Ascending aorta (tissue), 2 donors: ENCODE measurements around the gene PCYT1A. TPM values are rescaled to one million over a fixed set of nuclear protein-coding genes. Genes with fewer than 3 reads are reported as not detected.

Experiments used
- DNase-seq, 2 donors: peaks; one replicate each; pipeline ENCODE4 v3.0.0-alpha.2; 2019; ENCODE audit warnings: low spot score in 2 of 2
- H3K27ac ChIP-seq, 2 donors: fragments of 200-600 bp; sonication (generic); one replicate each; pipeline ENCODE4 v1.5.1; 2016 to 2017; ENCODE audit warnings: mild to moderate bottlenecking in 1 of 2
- H3K27me3 ChIP-seq: fragments of 200-600 bp; sonication (generic); one replicate; pipeline ENCODE4 v1.5.1; 2017
- H3K36me3 ChIP-seq, 2 donors: fragments of 200-600 bp; sonication (generic); one replicate each; pipeline ENCODE4 v1.5.1; 2016
- H3K4me1 ChIP-seq, 2 donors: fragments of 200-600 bp; sonication (generic); one replicate each; pipeline ENCODE4 v1.5.1; 2016 to 2017; ENCODE audit warnings: mild to moderate bottlenecking in 1 of 2
- H3K4me3 ChIP-seq, 2 donors: fragments of 200-600 bp; sonication (generic); one replicate each; pipeline ENCODE4 v1.5.1; 2016 to 2017; ENCODE audit warnings: mild to moderate bottlenecking in 1 of 2
- H3K9me3 ChIP-seq, 2 donors: fragments of 200-600 bp; sonication (generic); one replicate each; pipeline ENCODE4 v1.5.1; 2016
- intact Hi-C: fragments of 100-400 bp; cut with DNase I; formaldehyde crosslinking; loops from one replicate; pipeline ENCODE4 v1.15.1; 2023
- total RNA-seq: library from RNA; depleted of rRNA; stranded (reverse); fragments of >200 nt; gene quantifications from one replicate; pipeline ENCODE4 v1.1.0, GENCODE V29; 2016
- TF ChIP-seq, protein P1 (sequence below), 3 experiments: fragments of 200-600 bp in 2 of 3; fragments of 450-650 bp in 1 of 3; sonication (generic) in 2 of 3; IDR thresholded peaks; one replicate each; pipeline ENCODE4 v1.5.1; 2016 to 2019; ENCODE audit warnings: antibody characterized with exemption in 3 of 3, mild to moderate bottlenecking in 1 of 3, moderate library complexity in 1 of 3

The PCYT1A gene
- total RNA-seq, 1 donor from 2014 or later = 30.7 TPM

DNA sequence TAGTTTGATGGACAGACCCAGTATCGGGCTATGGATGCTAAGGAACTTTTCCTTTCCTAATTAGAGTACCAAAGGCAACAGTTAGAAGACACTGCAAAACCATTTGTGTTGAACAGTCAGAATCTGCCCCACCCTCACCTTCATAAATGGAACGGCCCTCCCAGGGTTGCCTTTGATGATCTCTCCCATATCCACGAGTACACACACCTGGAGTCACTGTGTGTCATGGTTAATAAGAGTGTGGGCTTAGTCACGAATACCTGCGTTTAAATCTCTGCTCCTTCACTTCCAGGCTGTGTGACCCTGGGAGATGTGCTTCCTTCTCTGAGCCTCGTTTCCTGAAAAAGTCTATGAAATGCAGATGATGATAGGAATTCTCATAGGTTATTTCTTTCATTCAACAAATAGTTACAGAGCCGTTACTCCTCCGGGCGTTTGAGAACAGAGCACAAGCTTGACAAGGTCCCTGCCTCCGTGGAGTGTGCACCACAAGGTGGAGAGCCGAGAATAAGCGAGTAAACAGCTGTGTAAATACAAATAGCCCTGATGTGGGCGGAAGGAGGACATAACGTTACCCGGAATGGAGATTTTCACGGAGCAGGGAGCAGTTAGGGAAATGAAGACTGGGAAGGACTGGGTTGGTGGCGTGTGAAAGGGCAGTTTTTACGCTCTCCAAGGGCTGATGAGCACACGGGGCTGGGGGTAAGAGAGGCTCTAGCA is 64.5 kb downstream of the PCYT1A start:
- Histone ChIP-seq H3K36me3 (no peaks in the 10 kb centered on the region), H3K9me3 (no peaks in the 10 kb centered on the region), H3K27ac (no peak overlapping the region), H3K4me1 (no peaks in the 10 kb centered on the region), H3K27me3 (no peaks in the 10 kb centered on the region), H3K4me3 (no peak overlapping the region)
- TF ChIP-seq, protein P1, sequence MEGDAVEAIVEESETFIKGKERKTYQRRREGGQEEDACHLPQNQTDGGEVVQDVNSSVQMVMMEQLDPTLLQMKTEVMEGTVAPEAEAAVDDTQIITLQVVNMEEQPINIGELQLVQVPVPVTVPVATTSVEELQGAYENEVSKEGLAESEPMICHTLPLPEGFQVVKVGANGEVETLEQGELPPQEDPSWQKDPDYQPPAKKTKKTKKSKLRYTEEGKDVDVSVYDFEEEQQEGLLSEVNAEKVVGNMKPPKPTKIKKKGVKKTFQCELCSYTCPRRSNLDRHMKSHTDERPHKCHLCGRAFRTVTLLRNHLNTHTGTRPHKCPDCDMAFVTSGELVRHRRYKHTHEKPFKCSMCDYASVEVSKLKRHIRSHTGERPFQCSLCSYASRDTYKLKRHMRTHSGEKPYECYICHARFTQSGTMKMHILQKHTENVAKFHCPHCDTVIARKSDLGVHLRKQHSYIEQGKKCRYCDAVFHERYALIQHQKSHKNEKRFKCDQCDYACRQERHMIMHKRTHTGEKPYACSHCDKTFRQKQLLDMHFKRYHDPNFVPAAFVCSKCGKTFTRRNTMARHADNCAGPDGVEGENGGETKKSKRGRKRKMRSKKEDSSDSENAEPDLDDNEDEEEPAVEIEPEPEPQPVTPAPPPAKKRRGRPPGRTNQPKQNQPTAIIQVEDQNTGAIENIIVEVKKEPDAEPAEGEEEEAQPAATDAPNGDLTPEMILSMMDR (IDR thresholded peaks at IDR 0.05) = no peak
- intact Hi-C loops = no loop called here
- no peak for DNase-seq

- no peaks in the 10 kb centered on the region for H3K4me1 ChIP-seq
- no peaks in the 10 kb centered on the region for H3K36me3 ChIP-seq
- H3K27ac ChIP-seq = no peak overlapping the region
- H3K9me3 ChIP-seq = no peaks in the 10 kb centered on the region
- H3K4me3 ChIP-seq = no peak overlapping the region
- H3K27me3 ChIP-seq = no peaks in the 10 kb centered on the region
- no peak for DNase-seq
- intact Hi-C loops = no loop called here
- TF ChIP-seq, protein P1 (IDR thresholded peaks at IDR 0.05) = no peak
These were observed 66.5 kb downstream of the PCYT1A start for GRCh38 chr3:196220991-196221390.

DNA sequence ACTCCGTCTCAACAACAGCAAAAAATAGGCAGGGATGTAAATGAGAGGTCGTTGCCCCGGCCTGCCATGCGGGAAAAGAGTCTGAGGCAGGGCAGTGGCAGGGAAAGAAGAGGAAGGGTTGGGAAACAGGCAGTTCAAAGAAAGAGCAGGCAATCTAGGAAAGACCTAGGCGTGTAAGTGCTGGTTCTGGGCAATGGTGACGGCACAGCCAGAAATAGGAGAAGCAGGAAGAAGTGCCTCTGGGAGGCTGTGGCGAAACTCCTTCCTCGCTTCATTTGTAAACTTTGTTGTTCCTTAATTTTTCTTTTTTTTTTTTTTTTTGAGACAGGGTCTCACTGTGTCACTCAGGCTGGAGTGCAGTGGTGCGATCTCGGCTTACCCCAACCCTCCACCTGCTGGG is 66.9 kb downstream of the PCYT1A start:
- intact Hi-C loops = no loop called here
- no peak for DNase-seq
- Histone ChIP-seq H3K27me3 (no peaks in the 10 kb centered on the region), H3K36me3 (no peaks in the 10 kb centered on the region), H3K27ac (no peak overlapping the region), H3K4me3 (no peak overlapping the region), H3K4me1 (no peaks in the 10 kb centered on the region), H3K9me3 (no peaks in the 10 kb centered on the region)
- TF ChIP-seq, protein P1 (IDR thresholded peaks at IDR 0.05) = no peak

DNA sequence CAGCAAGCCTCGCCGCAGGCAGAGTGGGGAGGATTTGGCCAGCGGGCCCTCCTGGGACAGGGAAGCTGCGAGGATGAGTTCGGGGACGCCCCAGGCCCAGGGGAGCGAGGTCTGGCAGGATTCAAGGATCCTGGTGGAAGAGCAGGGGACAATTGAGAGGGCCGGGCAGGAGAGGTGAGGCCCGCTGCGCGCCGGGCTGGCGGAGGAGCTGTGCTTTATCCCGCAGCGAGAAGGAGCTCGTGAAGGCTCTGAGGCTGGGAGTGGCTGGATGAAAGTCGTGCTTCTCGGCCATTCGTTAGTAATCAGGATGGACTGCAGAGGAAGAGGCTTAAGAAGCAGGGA is 67.6 kb downstream of the PCYT1A start:
- no peak overlapping the region for H3K27ac ChIP-seq
- H3K9me3 ChIP-seq = no peaks in the 10 kb centered on the region
- TF ChIP-seq, protein P1 (IDR thresholded peaks at IDR 0.05) = no peak
- H3K36me3 ChIP-seq = no peaks in the 10 kb centered on the region
- intact Hi-C loops = no loop called here
- no peaks in the 10 kb centered on the region for H3K4me1 ChIP-seq
- H3K27me3 ChIP-seq = no peaks in the 10 kb centered on the region
- no peak for DNase-seq
- no peak overlapping the region for H3K4me3 ChIP-seq

- Histone ChIP-seq H3K27me3 (no peaks in the 10 kb centered on the region), H3K4me3 (peak overlapping the region; percentile 30 to 41), H3K27ac (no peak overlapping the region), H3K4me1 (no peaks in the 10 kb centered on the region), H3K36me3 (no peaks in the 10 kb centered on the region), H3K9me3 (no peaks in the 10 kb centered on the region)
- intact Hi-C loops = no loop called here
- peak; percentile 49 to 81 for DNase-seq
- TF ChIP-seq, protein P1 (IDR thresholded peaks at IDR 0.05) = no peak
These were observed 68.1 kb downstream of the PCYT1A start for GRCh38 chr3:196219194-196219969.
